Type B pancreatic cell (in vitro differentiated cells): ENCODE measurements around the gene TXN2. TPM values are rescaled to one million over a fixed set of nuclear protein-coding genes. Genes with fewer than 3 reads are reported as not detected.

Source experiments
- DNase-seq: peaks from one replicate; pipeline ENCODE4 v3.0.0; 2021; ENCODE audit warnings: mixed read lengths; ENCODE audit not compliant: unreplicated experiment; ENCODE audit errors: extremely low spot score
- H3K27ac Mint-ChIP-seq: 2 replicates; pipeline ENCODE4 v1.8.0; 2021; ENCODE audit warnings: mild to moderate bottlenecking, mixed read lengths
- H3K27me3 Mint-ChIP-seq: 2 replicates; pipeline ENCODE4 v1.8.0; 2021; ENCODE audit warnings: mixed read lengths
- H3K36me3 Mint-ChIP-seq: 2 replicates; pipeline ENCODE4 v1.8.0; 2021; ENCODE audit warnings: mixed read lengths
- H3K4me1 Mint-ChIP-seq: one replicate; pipeline ENCODE4 v1.8.0; 2021; ENCODE audit warnings: mixed read lengths; ENCODE audit not compliant: unreplicated experiment
- H3K4me3 Mint-ChIP-seq: 2 replicates; pipeline ENCODE4 v1.8.0; 2021; ENCODE audit warnings: mild to moderate bottlenecking, mixed read lengths
- H3K9me3 Mint-ChIP-seq: 2 replicates; pipeline ENCODE4 v1.8.0; 2021; ENCODE audit warnings: mixed read lengths
- total RNA-seq: library from RNA; stranded (reverse); gene quantifications from 2 replicates; pipeline ENCODE4 v1.2.1, GENCODE V29; 2021; ENCODE audit warnings: low replicate concordance
- TF ChIP-seq, protein P1 (sequence below): fragments of 200-600 bp; sonication (generic); conservative IDR thresholded peaks from 2 replicates; pipeline ENCODE4 v1.5.0; 2021; ENCODE audit warnings: antibody characterized with exemption, mild to moderate bottlenecking

Gene TXN2
- total RNA-seq, 1 donor from 2014 or later, result 73.4 TPM

DNA sequence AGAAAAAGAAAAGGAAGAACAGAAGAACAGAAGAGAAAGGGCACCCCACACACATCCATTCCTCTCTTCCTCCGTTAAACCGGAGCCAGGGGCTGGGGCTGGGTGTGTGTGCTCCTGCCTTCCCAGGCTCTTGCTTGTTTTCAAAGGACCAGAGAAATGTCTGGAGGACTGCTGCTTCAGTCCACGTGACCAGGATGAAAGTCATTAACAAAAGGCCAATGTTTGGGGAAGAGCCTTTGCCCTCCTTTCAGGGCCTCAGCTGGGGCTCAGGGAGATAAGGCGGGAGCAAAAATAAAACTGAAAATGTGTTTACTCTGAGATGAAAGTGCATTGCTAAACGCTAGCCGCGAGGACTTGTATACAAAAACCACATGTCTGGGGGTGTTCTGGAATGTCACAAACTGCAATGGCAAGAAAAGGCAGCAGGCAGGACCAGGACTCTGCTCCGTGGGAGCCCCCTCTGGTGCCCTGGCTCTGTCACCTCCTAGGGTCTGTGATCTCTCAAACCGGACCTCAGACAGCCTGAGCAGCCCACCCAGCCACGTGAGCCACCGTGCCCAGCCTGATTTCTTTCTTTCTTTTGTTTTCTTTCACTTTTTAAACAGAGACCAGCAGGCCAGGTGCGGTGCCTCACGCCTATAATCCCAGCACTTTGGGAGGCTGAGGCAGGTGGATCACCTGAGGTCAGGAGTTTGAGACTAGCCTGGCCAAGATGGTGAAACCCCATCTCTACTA, 62.1 kb downstream of the TXN2 start:
- peak overlapping the region; percentile 65 for H3K4me3 Mint-ChIP-seq
- no peak for DNase-seq
- H3K27me3 Mint-ChIP-seq, result no peaks in the 10 kb centered on the region
- peak overlapping the region; percentile 81 for H3K27ac Mint-ChIP-seq
- TF ChIP-seq, protein P1, sequence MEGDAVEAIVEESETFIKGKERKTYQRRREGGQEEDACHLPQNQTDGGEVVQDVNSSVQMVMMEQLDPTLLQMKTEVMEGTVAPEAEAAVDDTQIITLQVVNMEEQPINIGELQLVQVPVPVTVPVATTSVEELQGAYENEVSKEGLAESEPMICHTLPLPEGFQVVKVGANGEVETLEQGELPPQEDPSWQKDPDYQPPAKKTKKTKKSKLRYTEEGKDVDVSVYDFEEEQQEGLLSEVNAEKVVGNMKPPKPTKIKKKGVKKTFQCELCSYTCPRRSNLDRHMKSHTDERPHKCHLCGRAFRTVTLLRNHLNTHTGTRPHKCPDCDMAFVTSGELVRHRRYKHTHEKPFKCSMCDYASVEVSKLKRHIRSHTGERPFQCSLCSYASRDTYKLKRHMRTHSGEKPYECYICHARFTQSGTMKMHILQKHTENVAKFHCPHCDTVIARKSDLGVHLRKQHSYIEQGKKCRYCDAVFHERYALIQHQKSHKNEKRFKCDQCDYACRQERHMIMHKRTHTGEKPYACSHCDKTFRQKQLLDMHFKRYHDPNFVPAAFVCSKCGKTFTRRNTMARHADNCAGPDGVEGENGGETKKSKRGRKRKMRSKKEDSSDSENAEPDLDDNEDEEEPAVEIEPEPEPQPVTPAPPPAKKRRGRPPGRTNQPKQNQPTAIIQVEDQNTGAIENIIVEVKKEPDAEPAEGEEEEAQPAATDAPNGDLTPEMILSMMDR, result no peak
- H3K4me1 Mint-ChIP-seq, result peaks cover 7% of the 10 kb centered on the region
- H3K36me3 Mint-ChIP-seq, result no peaks in the 10 kb centered on the region
- H3K9me3 Mint-ChIP-seq, result no peaks in the 10 kb centered on the region

DNA sequence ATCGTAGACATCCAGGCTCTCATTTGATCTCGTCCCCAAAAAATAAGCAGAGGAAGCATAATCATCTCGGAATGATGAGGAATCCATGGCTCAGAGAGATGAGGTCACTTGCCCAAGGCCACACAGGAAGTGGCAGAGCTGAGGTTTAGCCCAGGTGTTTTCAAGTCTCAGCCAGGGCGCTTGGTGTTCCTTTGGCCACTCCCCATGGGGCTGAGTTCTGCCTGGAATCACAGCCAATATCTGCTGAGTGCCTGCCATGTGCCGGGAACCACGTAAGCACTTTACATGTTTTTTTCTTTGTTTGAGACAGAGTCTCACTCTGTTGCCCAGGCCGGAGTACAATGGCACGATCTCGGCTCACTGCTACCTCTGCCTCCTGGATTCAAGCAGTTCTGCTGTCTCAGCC, 64.2 kb downstream of the TXN2 start:
- H3K27ac Mint-ChIP-seq, result no peak overlapping the region
- H3K9me3 Mint-ChIP-seq, result no peaks in the 10 kb centered on the region
- H3K4me3 Mint-ChIP-seq, result no peak overlapping the region
- H3K27me3 Mint-ChIP-seq, result no peaks in the 10 kb centered on the region
- no peaks in the 10 kb centered on the region for H3K36me3 Mint-ChIP-seq
- DNase-seq, result no peak
- peaks cover 7% of the 10 kb centered on the region for H3K4me1 Mint-ChIP-seq
- TF ChIP-seq, protein P1, result no peak

Other genes starting within 250 kb of the TXN2 start
- 23.7 and 30.4 TPM in 2 replicates for gene APOL2, start 242.1 kb downstream of the TXN2 start, total RNA-seq
- gene APOL1, start 228.5 kb downstream of the TXN2 start, total RNA-seq, result 5.4 and 6.8 TPM in 2 replicates
- 277 and 364 TPM in 2 replicates for gene MYH9, start 93.7 kb downstream of the TXN2 start, total RNA-seq
- gene FOXRED2, start 25.4 kb upstream of the TXN2 start, total RNA-seq, result 20.6 and 38.8 TPM in 2 replicates
- gene EIF3D, start 47.5 kb upstream of the TXN2 start, total RNA-seq, result 162 and 190 TPM in 2 replicates
- gene CACNG2, start 222.1 kb upstream of the TXN2 start, total RNA-seq, result not detected in 2 replicates